ENCODE data around the gene MEIOB.
A peak's percentile ranks its signal among the peaks of the same experiment; 100 is the strongest.

DNA sequence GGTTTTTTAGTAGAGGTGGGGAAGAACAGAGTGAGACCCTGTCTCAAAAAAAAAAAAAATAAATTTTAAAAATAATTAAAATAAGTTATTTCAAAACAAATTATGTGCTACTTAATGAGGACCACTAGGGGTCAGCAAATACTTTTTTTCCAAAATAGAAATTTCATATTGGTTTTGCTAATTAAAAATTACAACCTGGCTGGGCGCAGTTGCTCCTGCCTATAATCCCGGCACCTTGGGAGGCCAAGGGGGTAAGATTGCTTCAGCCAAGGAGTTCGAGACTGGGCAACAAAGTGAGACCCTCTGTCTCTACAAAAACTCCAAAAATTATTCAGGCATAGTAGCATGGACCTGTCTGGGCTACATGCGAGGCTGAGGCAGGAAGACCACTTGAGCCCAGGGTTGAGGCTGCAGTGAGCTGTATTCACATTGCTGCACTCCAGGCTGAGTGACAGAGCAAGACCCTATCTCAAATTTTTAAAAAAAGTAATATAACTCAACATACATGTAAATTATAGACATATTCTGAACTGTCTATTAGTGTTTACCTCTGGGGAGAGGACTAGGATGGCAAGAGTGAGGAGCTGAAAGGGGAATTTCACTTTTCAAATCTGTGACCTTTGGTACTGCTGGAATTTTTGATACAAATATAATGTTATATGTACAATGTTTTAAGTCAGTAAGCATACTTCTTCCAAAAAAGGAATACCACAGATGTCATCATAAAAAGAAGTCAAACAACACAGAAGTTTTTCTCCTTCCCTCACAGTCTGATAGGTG, 8.1 kb downstream of the MEIOB start:
- TF ChIP-seq CTCF (IDR thresholded peaks at IDR 0.05) (peak in 4 of 7 experiments; percentile 24 to 62 (median 52)), POLR2AphosphoS5 (IDR thresholded peaks at IDR 0.05) (no peak)

Measured in stomach (tissue), 4 donors.